Stimulated activated CD4-positive, alpha-beta T cell treated with anti-CD3 and anti-CD28 coated beads, Interleukin-12 subunit alpha, Interleukin-12 subunit beta, amount 100 ng/mL, for 48 hours (primary cell): ENCODE measurements around the gene DNAJB2.
A peak's percentile ranks its signal among the peaks of the same experiment; 100 is the strongest.
"Not testable (repeated sequence)": the region's sequence is repeated elsewhere in the genome, so short reads cannot be mapped to it uniquely, and the experiment has no call there.

Experiments
- DNase-seq, 3 donors: peaks; one replicate each; pipeline ENCODE4 v3.0.0-alpha.2; 2020; ENCODE audit warnings: low read depth in 2 of 3, low spot score in 1 of 3

DNAJB2 gene

DNA sequence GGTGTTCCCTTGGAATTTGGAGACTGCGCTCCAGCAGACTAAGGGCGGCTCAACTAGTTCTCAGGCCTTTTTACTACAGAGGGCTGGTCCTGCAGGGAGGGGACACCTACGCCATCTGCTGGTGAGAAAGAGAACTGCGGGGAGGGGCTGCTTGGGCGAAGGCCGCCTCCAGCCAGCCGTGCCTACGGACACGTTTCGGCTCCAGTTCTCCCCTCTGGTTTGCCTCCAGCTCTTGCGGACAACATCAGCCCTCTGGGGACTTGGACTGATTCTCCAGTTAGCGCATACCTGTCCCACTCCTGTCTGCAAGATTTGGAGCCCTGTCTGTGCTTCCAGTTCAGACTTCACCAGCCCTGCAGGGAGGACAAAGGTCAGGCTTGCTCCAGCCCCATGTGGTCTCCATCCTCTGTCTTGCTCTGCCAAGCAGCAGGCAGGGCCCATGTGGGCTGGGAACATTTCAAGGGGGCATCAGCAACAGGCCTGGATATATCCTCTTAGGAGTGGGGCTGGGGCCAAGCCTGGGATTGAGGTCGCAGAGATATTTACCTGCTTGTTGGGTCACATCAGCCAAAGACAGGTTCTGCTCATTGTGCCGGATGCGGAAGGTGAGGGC is 19.7 kb downstream of the DNAJB2 start:
- peak; percentile 82 to 98 (median 87) for DNase-seq

DNA sequence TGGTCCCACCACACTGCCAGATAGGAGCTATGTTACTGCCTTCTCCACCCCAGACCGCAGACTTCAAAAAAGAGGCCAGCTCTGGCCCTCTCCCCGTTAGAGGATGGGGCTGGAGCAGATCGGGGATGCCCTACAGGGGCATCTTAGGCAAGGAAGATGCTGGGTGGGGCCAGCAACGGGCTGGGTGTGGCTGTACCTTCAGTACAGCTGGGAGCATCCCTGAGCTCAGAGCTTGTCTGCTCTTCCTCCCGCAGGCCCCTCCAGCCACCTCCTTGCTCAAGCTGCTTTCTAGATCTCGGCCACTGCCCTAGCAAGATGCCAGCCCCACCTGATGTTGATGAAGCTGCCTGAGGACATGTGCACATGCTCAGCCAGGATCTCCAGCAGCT is 20.2 kb downstream of the DNAJB2 start:
- DNase-seq = no peak

DNA sequence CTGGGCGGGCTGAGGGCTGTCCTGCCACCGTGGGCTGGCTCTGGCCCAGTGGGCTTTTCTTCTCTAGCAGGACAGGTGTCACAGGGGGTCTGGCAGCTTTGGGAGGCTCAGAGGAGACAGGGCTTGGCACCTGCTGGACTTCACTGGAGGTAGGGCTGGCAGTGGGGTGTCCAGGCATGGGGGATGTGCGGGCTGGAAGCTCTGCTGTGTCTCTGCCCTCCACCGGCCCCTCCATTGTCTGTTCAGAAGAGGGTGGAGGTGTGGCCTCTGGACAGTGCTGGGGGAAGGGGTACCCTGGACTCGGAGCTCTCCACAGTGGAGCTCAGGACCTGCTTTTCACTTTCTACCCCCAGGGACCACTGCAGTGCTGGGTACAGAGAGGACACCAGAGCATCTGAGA is 20.9 kb downstream of the DNAJB2 start:
- no peak for DNase-seq

DNA sequence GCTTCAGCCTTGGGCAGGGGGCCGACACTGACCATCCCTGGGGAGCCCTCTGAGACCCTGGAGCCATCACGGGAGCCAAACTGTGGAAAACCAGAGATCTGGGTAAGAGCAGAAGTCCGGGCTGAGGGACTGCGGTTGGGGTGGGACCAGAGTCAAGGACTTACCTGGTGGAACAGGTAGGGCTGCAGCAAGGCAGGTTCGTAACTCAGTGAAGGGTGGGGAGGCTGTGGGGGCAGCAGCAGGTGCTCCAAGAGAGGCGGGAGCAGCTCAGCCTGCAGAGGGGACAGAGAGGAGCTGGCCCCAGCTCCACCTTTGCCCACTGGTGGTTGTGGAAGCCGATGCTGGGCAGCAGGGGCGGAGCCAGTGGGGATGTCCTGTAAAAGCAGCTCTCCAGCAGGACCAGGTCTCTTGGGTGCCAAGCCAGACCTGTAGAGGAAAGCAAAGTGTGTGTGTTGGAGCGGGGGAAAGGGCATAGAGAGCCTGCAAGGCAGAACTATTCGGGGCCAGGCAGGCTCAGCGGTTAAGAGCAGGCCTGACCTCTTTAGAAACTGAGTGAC is 23.3 kb downstream of the DNAJB2 start:
- DNase-seq = no peak

DNA sequence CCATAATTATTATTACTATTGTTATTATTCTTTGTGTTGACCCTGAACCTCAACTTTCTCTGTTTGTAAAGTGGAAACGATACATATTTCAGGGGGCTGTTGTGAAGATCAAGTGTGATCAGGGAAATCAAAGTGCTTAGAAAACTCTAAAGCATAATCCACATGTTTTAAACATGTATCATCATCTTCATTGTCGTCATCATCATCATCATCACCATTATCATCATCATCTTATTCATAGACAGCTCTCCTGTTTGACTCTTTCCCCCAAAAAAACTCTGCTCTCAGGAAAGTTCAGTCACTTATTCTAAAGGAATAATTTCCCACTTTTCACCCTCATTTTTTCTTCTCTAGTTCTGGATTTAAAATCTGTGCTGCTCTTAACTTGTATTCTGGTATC is 25.1 kb downstream of the DNAJB2 start:
- no peak for DNase-seq

DNA sequence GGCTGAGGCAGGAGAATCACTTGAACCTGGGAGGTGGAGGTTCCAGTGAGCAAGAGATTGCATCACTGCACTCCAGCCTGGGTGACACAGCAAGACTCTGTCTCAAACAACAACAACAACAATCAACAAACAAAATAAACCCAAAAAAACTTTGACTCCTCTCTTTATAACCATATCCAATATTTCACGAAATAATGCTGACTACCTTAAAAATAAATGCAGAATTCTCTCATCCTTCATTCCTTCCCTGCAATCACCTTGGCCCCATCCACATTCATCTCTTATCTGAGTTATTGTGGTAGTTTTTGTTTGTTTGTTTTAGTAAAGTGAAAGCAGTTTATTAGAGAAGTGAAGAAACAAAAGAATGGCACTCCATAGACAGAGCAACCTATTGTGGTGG is 26.9 kb downstream of the DNAJB2 start:
- no peak for DNase-seq

DNA sequence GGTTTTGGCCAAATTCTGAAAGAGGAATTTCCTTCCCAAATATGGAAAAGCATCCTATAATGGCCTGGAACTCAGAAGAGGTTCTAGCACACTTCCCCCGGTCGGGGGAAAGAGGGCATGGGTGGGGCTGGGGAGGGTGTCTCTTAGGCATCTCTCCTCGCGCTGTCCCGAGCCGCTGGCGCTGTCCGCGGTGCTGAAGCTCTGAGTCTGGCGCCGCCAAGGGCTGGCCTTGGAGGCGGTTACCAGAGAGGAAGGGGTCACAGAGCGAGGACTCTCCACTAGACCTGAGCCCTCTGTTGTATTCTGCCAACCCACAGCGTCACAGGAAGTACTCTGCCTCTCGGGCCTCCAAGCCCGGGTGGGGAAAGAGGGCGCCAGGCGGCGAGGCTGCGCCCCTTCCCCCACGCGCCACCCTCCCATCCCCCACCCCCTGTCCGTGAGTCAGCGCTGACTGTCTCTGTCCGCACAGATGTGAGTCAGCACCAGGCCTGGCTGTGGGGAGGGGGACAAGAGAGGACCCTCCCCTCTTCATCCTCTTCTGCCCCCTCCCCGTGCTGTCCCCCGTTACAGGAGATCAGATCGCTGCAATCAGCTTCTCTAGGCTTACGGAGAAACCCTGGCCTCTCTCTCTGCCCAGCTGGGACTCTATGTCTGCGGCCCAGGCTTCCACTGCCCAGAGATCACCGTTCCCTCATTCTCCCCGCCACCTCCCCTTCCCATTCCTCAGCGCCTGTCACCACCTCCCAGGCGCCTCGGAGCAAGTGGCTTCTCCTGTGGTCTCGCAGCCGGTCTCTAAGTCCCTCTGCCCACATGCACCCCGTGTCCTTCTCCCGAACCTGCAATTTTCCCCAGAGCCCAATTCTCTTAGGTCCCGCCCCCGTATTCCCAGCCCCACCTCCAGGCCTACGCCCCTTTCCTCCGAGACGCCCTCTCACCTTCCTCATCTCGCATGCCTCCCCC is 29.3 kb downstream of the DNAJB2 start:
- DNase-seq = peak; percentile 34 to 62 (median 60)

DNA sequence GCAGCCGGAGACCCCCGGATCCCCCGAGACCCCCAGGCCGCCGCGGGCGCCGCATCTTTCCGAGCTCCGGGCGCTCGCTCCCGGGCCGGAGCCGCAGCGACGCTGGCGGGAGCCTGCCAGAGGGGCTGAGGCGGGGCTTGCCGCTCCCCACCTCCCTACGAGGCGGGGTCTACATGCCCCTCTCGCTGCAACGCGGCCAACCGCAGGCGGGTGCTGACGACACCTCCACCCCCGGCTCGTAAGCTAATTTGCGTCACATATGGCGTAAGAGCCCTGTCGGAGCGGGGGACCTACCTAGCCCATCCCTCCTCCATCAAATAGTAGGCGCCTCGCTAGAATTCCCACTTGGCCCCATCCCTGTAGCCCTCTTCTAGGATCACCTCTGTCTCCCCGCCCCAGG is 30.1 kb downstream of the DNAJB2 start, which contains the start of gene PTPRN:
Gene PTPRN (minus strand): TSS at position 124 of the 400 bp plus-strand sequence. CDS start 69 bp downstream, at position 55.
- DNase-seq = no peak

DNA sequence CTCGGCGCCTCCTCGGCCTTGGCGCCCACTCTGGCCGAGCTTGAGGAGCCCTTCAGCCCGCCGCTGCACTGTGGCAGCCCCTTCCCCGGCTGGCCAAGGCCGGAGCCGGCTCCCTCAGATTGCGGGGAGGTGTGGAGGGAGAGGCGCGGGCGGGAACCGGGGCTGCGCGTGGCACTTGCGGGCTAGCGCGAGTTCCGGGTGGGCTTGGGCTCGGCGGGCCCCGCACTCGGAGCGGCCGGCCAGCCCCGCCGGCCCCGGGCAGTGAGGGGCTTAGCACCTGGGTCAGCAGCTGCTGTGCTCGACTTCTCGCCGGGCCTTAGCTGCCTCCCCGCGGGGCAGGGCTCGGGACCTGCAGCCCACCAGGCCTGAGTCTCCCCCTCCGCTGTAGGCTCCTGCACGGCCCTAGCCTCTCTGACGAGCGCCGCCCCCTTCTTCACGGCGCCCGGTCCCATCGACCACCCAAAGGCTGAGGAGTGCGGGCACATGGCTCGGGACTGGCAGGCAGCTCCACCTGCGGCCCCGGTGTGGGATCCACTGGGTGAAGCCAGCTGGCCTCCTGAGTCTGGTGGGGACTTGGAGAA is 33.6 kb downstream of the DNAJB2 start:
- DNase-seq = not testable (repeated sequence)

DNA sequence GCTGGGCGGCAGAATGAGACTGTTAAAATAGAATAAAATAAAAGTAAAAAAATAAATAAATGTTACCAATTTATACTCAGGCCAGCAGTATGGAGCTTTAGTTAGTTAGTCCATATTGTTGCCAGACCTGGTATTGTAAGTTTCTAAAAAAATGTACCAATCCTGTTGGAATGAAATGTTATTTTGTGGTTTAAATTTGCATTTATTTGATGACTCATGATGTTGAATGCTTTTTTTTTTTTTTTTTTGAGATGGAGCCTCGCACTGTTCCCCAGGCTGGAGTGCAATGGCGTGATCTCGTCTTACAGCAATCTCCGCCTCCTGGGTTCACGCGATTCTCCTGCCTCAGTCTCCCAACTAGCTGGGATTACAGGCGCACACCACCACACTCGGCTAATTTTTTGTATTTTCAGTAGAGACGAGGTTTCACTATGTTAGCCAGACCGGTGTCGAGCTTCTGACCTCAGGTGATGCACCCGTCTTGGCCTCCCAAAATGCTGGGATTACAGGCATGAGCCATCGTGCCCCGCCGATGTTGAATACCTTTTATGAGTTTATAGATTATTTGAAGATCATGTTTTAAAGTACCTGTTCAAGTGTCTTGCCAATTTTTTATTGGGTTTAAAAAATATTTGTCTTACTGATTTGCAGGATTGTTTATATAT is 35.8 kb downstream of the DNAJB2 start:
- DNase-seq = no peak

DNA sequence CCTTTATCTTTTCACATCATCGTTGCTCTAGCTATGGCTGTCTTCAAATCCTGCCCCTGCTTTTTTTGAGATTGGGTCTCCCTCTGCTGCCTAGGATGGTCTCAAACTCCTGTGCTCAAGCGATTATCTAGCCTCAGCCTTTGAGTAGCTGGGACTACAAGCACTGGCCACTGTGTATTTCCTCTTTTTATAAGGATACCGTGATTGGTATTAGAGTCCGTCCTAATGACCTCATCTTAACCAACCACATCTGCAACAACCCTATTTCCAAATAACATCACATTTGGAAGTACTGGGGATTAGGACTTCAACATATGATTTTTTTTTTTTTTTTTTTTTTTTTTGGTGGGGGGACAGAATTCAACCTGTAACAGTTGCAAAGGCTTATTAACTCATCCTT is 44.3 kb downstream of the DNAJB2 start:
- no peak for DNase-seq

DNA sequence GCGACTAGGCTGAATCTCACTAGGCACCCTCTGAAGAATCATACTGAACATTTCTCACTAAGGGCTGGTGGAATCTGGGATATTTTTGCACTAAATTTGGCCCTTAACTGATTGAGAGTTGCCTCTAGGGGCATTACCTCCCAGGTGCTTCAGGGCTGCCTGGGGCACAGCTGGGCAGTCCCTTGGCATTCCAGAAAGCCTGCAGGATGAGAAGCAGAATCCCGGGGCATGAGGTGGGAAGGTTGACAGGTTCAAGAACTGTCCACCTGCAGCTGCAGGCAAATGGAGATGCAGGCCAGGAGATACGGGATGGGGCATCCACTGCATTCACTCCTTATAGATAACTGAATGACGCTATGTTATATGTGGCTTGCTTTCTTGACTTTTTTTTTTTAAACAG is 46.0 kb downstream of the DNAJB2 start:
- DNase-seq = no peak

DNA sequence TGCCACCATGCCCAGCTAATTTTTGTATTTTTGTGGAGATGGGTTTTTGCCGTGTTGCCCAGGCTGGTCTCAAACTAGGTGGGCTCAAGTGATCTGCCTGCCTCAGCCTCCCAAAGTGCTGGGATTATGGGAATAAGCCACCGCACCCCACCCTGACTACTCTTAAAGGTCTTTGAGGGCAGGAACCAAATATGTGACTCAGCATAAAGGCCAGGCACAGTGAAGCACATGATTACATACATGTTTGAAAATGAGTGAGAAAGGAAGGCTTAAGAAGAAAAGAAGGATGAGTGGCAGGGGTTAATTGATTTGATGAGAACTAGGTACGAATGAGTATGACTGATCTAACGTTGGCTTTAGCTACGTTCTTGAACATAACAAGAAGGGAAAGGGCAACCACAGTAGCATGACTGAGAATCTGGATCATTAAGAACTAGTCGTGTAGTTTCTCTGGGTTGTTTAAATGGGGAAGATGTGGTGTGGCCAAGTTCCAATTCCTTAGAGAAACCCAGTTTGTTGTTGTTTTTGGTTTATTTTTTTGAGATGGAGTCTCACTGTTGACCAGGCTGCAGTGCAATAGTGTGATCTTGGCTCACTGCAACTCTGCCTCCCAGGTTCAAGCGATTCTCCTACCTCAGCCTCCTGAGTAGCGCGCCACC is 46.6 kb downstream of the DNAJB2 start:
- DNase-seq = no peak

DNA sequence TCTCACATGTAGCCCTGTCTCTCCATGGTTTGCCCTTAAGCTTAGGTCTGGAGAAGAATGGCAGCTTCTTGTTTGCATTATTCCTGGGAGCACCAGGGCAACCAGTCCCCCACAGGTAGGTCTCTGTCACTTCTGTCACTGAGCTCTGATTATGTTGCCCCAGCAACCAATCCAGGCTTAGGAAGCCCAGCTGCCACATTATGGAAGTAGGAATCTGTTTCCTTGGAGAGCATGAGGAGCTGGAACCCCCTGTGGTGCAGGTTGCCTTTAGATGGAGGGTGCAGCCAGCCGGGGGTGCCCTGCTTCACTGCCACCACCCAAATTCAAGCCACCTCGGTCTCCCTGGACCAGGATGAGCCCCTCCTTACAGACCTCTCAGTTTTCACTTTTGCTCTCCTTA is 48.6 kb downstream of the DNAJB2 start:
- DNase-seq = no peak

DNA sequence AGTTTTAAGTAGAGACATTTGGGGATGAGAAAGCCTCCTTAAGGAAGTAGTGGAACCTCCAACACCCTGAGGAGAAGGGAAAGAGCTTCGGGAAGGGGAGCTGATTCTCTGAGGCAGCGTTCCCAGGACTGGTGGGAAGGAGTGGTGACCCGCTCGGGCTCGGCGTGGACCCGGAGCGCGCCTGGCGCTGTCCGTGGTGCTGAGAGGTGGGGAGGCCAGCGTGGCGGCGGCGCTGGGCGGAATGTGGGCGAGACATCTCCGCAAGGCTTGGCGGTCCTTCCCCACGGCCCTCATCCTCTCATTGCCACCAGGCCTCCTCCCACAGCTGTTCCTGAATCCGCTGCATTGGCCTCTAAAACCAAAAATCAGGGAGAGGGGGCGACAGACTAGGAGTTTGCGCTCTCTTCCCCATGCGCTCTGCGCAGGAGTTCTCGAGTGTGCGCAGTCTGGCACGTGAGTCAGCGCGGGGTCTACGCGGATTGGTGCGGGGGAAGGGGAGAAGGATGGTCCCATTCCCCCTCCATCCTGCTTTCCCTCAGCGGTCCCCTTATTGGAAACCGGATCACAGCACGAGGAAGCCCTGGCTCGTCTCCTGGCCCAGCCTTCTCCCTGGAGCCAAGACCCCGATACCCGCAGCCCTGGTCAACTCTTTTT is 52.5 kb downstream of the DNAJB2 start:
- DNase-seq = no peak

DNA sequence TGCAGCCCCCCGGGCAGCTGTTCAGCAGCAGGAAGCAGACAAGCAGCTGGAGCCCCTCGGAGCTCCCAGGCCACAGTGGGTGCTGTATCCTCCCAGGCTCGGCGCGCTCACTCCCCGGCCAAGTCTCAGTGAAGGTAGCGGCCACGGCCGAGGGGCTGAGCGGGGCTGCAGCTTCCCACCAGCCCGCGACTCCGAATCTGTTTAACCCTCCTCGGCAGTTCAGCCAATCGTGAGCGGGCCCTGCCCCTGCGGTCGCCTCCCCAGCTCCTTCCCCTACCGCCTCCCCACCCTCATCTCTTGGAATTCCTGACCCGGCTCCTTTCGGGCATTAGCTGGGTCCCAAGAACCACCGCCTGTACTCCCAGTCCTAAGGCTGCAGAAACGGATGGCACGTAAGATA is 53.4 kb downstream of the DNAJB2 start, which contains the start of gene RESP18:
Gene RESP18 (minus strand): TSS at position 203 of the 400 bp plus-strand sequence.
- DNase-seq = no peak

DNA sequence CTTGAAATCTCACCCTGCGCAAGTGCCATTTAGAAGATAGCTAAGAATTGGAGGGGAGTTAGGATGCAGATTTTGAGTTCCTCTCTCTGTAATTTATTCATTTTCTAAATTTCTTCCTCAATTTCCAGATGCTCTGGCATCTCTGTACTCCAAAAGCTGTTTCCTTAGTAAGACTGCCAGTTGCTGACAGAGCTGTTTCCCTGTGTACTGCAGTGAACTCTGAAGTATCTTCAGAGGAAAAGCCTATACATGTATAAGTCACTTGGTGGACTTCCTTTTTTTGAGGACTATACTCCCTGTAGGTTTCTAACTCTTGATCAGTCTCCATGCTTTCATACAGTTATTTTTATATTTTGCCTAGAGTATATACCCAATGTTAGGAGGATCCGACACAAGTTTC is 54.9 kb downstream of the DNAJB2 start:
- DNase-seq = no peak

DNA sequence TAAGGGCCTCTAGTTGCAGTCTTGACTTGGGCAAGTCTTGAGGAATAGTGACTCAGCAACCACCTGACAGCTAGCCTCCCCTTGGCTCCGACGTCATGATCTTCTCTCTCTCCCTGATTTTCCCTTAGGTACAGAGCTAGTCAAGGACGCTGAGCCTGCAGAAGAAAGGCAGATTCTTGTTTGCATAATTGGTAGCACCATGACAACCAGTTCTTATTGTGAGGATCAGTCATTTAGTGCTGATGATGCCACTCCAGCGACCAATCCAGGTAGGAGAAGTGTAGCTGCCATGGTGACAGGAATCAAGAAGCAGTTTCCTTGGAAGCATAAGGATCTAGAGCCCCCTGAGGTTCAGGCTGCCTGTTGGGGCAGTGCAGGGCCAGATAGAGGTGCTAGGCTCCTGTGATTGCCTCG is 56.2 kb downstream of the DNAJB2 start:
- no peak for DNase-seq
